Epithelial cell of proximal tubule (primary cell): ENCODE results near the gene DGKE. TPM values are rescaled to one million over a fixed set of nuclear protein-coding genes. Genes with fewer than 3 reads are reported as not detected.

ENCODE experiments used
- DNase-seq: peaks from one replicate; pipeline ENCODE4 v3.0.0-alpha.2; 2011; ENCODE audit warnings: low read depth
- H3K4me3 ChIP-seq: 2 replicates; pipeline ENCODE4 v1.5.1; 2011; ENCODE audit warnings: low read depth, mild to moderate bottlenecking, low read length
- CTCF ChIP-seq: conservative IDR thresholded peaks from 2 replicates; pipeline ENCODE4 v1.5.1; 2012; ENCODE audit warnings: low read depth, mild to moderate bottlenecking, low read length
- total RNA-seq: library from RNA; depleted of rRNA; stranded (reverse); fragments of >200 nt; gene quantifications from 2 replicates; pipeline ENCODE4 v1.2.3, GENCODE V29; 2015

The DGKE gene
- total RNA-seq, 1 donor from 2014 or later: 3.3 TPM

- H3K4me3 ChIP-seq: no peak overlapping the region
- no peak for TF ChIP-seq CTCF
- no peak for DNase-seq
Measured at GRCh38 chr17:56838687-56839086, 4.7 kb downstream of the DGKE start.

- TF ChIP-seq CTCF: no peak
Measured at GRCh38 chr17:56842577-56842976, 8.6 kb downstream of the DGKE start.

GRCh38 chr17:56845934-56846333 is 12.0 kb downstream of the DGKE start:
- no peak for DNase-seq
- no peak for TF ChIP-seq CTCF
- H3K4me3 ChIP-seq: no peak overlapping the region

More at GRCh38 chr17:56842577-56842976, 8.6 kb downstream of the DGKE start:
- DNase-seq: no peak
- no peak overlapping the region for H3K4me3 ChIP-seq

GRCh38 chr17:56847106-56847505 is 13.2 kb downstream of the DGKE start:
- no peak for TF ChIP-seq CTCF
- DNase-seq: no peak
- no peak overlapping the region for H3K4me3 ChIP-seq

- no peak overlapping the region for H3K4me3 ChIP-seq
- TF ChIP-seq CTCF: no peak
- no peak for DNase-seq
Measured at GRCh38 chr17:56849131-56849530, 15.2 kb downstream of the DGKE start.

- no peak overlapping the region for H3K4me3 ChIP-seq
- TF ChIP-seq CTCF: no peak
- no peak for DNase-seq
Measured at GRCh38 chr17:56850591-56850990, 16.6 kb downstream of the DGKE start.

GRCh38 chr17:56851008-56851407 is 17.1 kb downstream of the DGKE start:
- no peak overlapping the region for H3K4me3 ChIP-seq
- no peak for TF ChIP-seq CTCF
- no peak for DNase-seq
